Lower leg skin (tissue), 4 donors: ENCODE results near the gene CNGA1. TPM values are rescaled to one million over a fixed set of nuclear protein-coding genes. Genes with fewer than 3 reads are reported as not detected.

ENCODE experiments used
- DNase-seq, 2 donors: peaks; one replicate each; pipeline ENCODE4 v3.0.0-alpha.2; 2019; ENCODE audit warnings: low spot score in 2 of 2
- H3K4me3 ChIP-seq: fragments of 200-600 bp; sonication (generic); 2 replicates; pipeline ENCODE4 v1.5.1; 2017; ENCODE audit warnings: mild to moderate bottlenecking, low read depth; ENCODE audit not compliant: poor library complexity, severe bottlenecking
- POLR2A ChIP-seq, 2 donors: fragments of 450-650 bp; IDR thresholded peaks; one replicate each; pipeline ENCODE4 v1.6.1; 2016 to 2017; ENCODE audit warnings: antibody characterized with exemption in 2 of 2, mild to moderate bottlenecking in 1 of 2, moderate library complexity in 1 of 2
- WGBS, 2 donors: methylation state at CpG; one replicate each; pipeline ENCODE4 v1.1.5; 2018; 5-methylcytosine and 5-hydroxymethylcytosine counted together
- intact Hi-C: fragments of 100-400 bp; cut with DNase I; formaldehyde crosslinking; loops from one replicate; pipeline ENCODE4 v1.15.0; 2023; ENCODE audit warnings: low total_unique reads
- total RNA-seq, 4 donors: library from RNA; depleted of rRNA; stranded (reverse); fragments of >200 nt; gene quantifications; one replicate each; pipeline ENCODE4 v1.1.0, GENCODE V29; 2016
- TF ChIP-seq, protein P1 (sequence below), 3 donors: fragments of 450-650 bp; IDR thresholded peaks; one replicate each; pipeline ENCODE4 v1.5.1; 2016; ENCODE audit warnings: antibody characterized with exemption in 3 of 3, mild to moderate bottlenecking in 3 of 3, moderate library complexity in 2 of 3

Gene CNGA1
- total RNA-seq, 4 donors from 2014 or later, result 3.6 to 12.8 (median 8.7) TPM

- TF ChIP-seq POLR2A (IDR thresholded peaks at IDR 0.05), result no peak
- TF ChIP-seq, protein P1, sequence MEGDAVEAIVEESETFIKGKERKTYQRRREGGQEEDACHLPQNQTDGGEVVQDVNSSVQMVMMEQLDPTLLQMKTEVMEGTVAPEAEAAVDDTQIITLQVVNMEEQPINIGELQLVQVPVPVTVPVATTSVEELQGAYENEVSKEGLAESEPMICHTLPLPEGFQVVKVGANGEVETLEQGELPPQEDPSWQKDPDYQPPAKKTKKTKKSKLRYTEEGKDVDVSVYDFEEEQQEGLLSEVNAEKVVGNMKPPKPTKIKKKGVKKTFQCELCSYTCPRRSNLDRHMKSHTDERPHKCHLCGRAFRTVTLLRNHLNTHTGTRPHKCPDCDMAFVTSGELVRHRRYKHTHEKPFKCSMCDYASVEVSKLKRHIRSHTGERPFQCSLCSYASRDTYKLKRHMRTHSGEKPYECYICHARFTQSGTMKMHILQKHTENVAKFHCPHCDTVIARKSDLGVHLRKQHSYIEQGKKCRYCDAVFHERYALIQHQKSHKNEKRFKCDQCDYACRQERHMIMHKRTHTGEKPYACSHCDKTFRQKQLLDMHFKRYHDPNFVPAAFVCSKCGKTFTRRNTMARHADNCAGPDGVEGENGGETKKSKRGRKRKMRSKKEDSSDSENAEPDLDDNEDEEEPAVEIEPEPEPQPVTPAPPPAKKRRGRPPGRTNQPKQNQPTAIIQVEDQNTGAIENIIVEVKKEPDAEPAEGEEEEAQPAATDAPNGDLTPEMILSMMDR (IDR thresholded peaks at IDR 0.05), result no peak
- whole genome bisulfite sequencing, 2 donors, result 77% methylated on average over 1 of the region's 1 CpG
- no peak for DNase-seq
- intact Hi-C loops, result no loop called here
- no peak overlapping the region for H3K4me3 ChIP-seq
Observed at GRCh38 chr4:47972721-47973120, 43.8 kb downstream of the CNGA1 start.

DNA sequence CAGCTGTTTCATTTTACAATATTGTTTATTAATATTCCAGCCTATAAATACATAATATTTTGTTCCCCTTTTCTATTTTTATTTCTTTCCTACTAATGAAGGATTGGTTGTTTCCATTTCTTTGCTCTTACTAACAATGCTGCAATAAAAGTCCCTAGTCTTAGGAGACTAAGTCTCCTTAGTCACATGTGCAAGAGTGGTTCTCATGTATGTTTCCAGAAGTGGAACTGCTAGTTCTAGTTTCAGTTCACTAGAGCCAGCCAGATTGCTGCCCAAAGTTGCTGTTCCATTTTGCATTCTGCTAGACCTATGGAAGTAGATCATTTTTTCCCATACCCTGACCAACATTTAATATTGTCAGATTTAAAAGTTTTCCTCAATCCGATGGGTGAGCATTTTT, 44.3 kb downstream of the CNGA1 start:
- no peak for DNase-seq
- TF ChIP-seq, protein P1 (IDR thresholded peaks at IDR 0.05), result no peak
- TF ChIP-seq POLR2A (IDR thresholded peaks at IDR 0.05), result no peak
- 96 to 97% methylated on average over 1 of the region's 1 CpG for WGBS, 2 donors
- no peak overlapping the region for H3K4me3 ChIP-seq
- intact Hi-C loops, result no loop called here

DNA sequence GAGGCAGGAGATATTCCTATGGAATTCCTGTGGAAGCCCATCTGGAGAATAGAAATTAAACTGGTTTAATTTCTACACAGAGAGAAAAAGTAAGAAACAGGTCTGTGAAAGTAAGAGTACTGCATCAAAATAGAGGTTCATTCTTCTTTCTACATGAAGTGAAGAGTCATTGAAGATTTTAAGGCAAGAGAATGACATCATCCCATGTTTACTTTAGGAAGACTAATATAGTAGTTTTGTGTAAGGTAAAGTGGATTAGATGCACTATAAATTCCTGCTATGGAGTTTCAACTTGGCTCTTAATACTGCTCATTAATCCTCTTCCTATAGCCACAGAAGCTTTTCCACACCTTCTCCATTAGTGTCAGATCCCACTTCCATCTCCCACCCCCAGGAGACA, 47.6 kb downstream of the CNGA1 start:
- TF ChIP-seq POLR2A (IDR thresholded peaks at IDR 0.05), result no peak
- TF ChIP-seq, protein P1 (IDR thresholded peaks at IDR 0.05), result no peak
- intact Hi-C loops, result no loop called here
- DNase-seq, result no peak

DNA sequence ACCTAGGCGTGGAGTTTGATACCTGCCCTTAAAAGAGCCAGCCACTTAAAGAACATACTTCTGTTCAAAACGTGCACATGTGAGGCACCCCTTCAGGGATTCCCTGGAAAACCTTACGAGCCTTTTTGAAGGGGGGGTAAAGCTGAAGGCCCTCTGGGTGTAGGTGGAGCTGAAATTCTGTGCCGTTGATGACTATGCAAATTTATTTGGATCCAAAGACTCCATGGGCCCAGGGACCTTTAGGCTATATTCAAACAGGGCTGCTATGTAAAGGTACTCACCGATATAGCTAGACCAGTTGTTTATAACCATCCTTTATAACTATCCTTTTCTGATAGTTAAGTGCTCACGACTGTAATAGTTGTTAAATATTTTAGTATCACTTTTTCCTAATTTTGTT, 61.8 kb downstream of the CNGA1 start:
- DNase-seq, result no peak
- intact Hi-C loops, result no loop called here
- 52 to 68% methylated on average over 6 of the region's 6 CpGs for WGBS, 2 donors
- TF ChIP-seq, protein P1 (IDR thresholded peaks at IDR 0.05), result no peak
- no peak for TF ChIP-seq POLR2A (IDR thresholded peaks at IDR 0.05)
- H3K4me3 ChIP-seq, result no peak overlapping the region

More for the DNA sequence above, 47.6 kb downstream of the CNGA1 start:
- H3K4me3 ChIP-seq, result no peak overlapping the region

DNA sequence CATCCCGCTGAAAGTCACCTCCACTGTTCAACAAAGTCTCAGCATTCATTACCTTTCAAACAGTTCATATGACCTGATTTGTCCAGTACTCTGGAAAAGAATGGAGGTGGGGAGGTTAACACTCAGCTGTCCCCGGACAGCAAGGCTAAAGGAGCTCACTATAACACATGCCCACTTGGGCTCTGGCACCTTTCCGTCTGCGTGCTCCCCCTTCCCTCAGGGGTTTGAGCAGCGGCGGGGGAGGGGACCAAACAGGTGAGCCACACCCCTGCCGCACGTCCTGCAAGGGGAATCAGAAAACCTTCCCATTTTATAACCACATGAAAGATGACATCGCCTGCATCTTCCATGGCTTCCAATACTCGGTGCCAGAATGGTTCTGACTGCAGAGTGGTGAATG, 62.2 kb downstream of the CNGA1 start:
- 46 to 72% methylated on average over 10 of the region's 10 CpGs for WGBS, 2 donors
- DNase-seq, result no peak
- TF ChIP-seq, protein P1 (IDR thresholded peaks at IDR 0.05), result no peak
- no peak for TF ChIP-seq POLR2A (IDR thresholded peaks at IDR 0.05)
- intact Hi-C loops, result no loop called here
- H3K4me3 ChIP-seq, result no peak overlapping the region

GRCh38 chr4:47945930-47946726, 70.4 kb downstream of the CNGA1 start:
- intact Hi-C loops, result no loop called here
- DNase-seq, result no peak
- H3K4me3 ChIP-seq, result no peak overlapping the region
- 91 to 93% methylated on average over 5 of the region's 5 CpGs for WGBS, 2 donors
- no peak for TF ChIP-seq POLR2A (IDR thresholded peaks at IDR 0.05)
- TF ChIP-seq, protein P1 (IDR thresholded peaks at IDR 0.05), result no peak
